Activated T-cell treated with anti-CD3 and anti-CD28 coated beads, Interleukin-2, amount 50 U/mL, for 72 hours (primary cell): ENCODE data around the gene TTYH1. TPM values are rescaled to one million over a fixed set of nuclear protein-coding genes. Genes with fewer than 3 reads are reported as not detected.
"Not testable (repeated sequence)": the region's sequence is repeated elsewhere in the genome, so short reads cannot be mapped to it uniquely, and the experiment has no call there.

ENCODE experiments used
- ATAC-seq, 2 donors: fragments of 150-1000 bp; cut with Tn5 transposase; replicated peaks in 1 of 2; 2 replicates each; pipeline ENCODE4 v1.10.0; 2021; ENCODE audit warnings: moderate library complexity in 2 of 2, mild to moderate bottlenecking in 1 of 2
- DNase-seq, 2 donors: peaks; one replicate each; pipeline ENCODE4 v3.0.0; 2021 to 2022; ENCODE audit warnings: mixed read lengths in 1 of 2
- H3K27ac Mint-ChIP-seq: one replicate; pipeline ENCODE4 v1.8.0; 2022; ENCODE audit warnings: mild to moderate bottlenecking, moderate library complexity, mixed read lengths
- H3K27me3 Mint-ChIP-seq: one replicate; pipeline ENCODE4 v1.8.0; 2022; ENCODE audit warnings: low read depth, mixed read lengths
- H3K36me3 Mint-ChIP-seq, 2 donors: one replicate each; pipeline ENCODE4 v1.8.0; 2022; ENCODE audit warnings: mixed read lengths in 2 of 2, mild to moderate bottlenecking in 1 of 2; ENCODE audit not compliant: insufficient read depth in 2 of 2
- H3K4me1 Mint-ChIP-seq: one replicate; pipeline ENCODE4 v1.8.0; 2022; ENCODE audit warnings: low read depth, mixed read lengths
- H3K4me3 Mint-ChIP-seq, 2 donors: one replicate each; pipeline ENCODE4 v1.8.0; 2022; ENCODE audit warnings: mild to moderate bottlenecking in 2 of 2, mixed read lengths in 2 of 2, moderate library complexity in 2 of 2
- H3K9me3 Mint-ChIP-seq, 2 donors: one replicate each; pipeline ENCODE4 v1.8.0; 2022; ENCODE audit warnings: mixed read lengths in 2 of 2
- total RNA-seq, 2 donors: library from RNA; stranded (reverse); gene quantifications; one replicate each; pipeline ENCODE4 v1.2.3, GENCODE V29; 2022

The TTYH1 gene
- total RNA-seq, 2 donors from 2014 or later, result 0.32 to 0.41 TPM

GRCh38 chr19:54380897-54381296 is 34.4 kb upstream of the TTYH1 start:
- Mint-ChIP-seq H3K4me1 (peaks cover 30% of the 10 kb centered on the region), H3K9me3 (peaks cover 0 to 3% of the 10 kb centered on the region in 2 donors), H3K27ac (no peak overlapping the region), H3K4me3 (no peak overlapping the region), H3K27me3 (peaks cover 39% of the 10 kb centered on the region), H3K36me3 (no peaks in the 10 kb centered on the region)
- DNase-seq, result no peak
- no peak for ATAC-seq

- not testable (repeated sequence) for H3K9me3 Mint-ChIP-seq
Measured at GRCh38 chr19:54382041-54382440, 33.2 kb upstream of the TTYH1 start.

DNA sequence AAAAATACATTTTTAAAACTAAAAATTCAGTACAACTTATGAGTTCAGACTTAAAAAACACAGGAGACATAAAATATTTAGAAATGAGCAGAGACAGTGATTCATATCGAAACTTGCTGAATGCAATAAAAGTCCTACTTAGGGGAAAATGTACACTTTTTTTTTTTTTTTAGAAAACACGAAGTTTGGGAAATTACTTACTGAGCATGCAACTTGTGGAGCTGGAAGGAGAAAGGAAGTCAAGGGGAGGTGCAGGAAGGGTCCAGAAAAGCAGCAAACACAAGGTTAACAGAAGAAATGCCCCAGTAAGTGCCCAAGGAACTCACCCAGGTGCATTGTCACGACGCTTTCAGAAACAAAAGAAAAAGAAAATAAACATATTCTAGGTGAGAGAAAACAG is 31.9 kb upstream of the TTYH1 start:
- no peak overlapping the region for H3K27ac Mint-ChIP-seq
- peak overlapping the region in 1 of 2 donors; percentile 67 for H3K4me3 Mint-ChIP-seq
- ATAC-seq (no peak), DNase-seq (no peak)
- peaks cover 28% of the 10 kb centered on the region for H3K4me1 Mint-ChIP-seq
- H3K27me3 Mint-ChIP-seq, result peaks cover 42% of the 10 kb centered on the region
- peaks cover 0 to 3% of the 10 kb centered on the region in 2 donors for H3K9me3 Mint-ChIP-seq
- no peaks in the 10 kb centered on the region for H3K36me3 Mint-ChIP-seq

More at GRCh38 chr19:54382041-54382440, 33.2 kb upstream of the TTYH1 start:
- not testable (repeated sequence) for H3K4me3 Mint-ChIP-seq, DNase-seq, H3K36me3 Mint-ChIP-seq, ATAC-seq, H3K27ac Mint-ChIP-seq
- Mint-ChIP-seq H3K27me3 (peaks cover 29% of the 10 kb centered on the region), H3K4me1 (peaks cover 23% of the 10 kb centered on the region)

DNA sequence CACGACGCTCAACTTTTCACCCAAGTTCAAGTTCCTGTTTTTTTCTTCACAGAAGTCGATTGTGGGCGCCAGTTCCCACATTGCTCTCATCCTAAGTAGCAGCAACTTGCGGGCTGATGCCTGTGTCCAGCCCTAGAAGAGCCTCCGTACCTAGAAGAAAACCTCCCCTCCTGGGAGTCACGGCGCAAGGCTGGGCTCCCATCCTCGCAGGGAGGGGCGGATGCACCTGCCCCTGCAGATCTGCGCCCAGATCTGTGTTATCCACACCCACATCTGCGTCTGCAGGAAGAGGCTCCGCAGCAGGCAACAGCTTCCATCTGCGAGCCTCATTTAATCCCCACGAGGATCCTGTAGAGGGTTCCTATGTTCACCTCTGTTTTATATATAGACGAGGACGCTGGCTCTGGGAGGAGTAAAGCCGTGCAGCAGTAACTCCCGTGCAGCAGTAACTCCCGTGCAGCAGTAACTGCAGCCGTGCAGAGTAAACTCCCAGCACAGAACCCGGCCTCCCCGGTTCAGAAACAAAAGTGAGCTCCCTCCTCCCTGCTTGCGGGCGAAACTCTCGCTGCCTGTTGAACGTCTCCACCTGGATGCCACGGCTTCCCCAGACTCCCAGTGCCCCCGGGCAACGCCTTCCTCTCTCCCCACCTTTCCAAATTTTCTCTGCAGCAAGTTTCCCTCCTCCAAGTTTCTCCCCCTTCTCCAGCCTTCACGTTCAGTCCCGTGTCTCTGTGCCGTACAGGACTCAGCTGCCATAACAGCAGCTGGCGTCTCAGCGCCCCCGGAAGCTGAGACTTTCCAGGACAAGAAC is 27.1 kb upstream of the TTYH1 start:
- Mint-ChIP-seq H3K4me1 (peaks cover 42% of the 10 kb centered on the region), H3K4me3 (peak overlapping the region; percentile 86 to 94), H3K27me3 (peaks cover 29% of the 10 kb centered on the region), H3K27ac (no peak overlapping the region), H3K9me3 (no peaks in the 10 kb centered on the region), H3K36me3 (no peaks in the 10 kb centered on the region)
- DNase-seq (peak; percentile 13 to 20), ATAC-seq (peak; percentile 62 to 63)

DNA sequence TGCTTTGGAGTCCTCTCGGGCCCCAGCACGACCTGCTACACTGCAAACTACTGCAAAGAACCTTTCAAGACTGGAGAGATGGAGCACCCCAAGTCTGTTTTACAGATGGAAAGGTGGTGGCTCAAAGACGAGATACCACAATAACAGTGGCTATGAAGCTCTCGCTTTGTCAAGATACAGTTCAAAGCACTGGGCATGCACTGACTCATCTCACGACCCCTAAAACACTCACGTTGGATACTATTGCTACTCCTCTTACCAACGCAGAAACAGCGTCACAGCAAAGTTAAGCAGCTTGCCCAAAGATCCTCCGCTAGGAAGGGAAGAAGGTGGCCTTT is 26.5 kb upstream of the TTYH1 start:
- no peak overlapping the region for H3K27ac Mint-ChIP-seq
- peak in 1 of 2 donors; percentile 18 for DNase-seq
- H3K27me3 Mint-ChIP-seq, result peaks cover 29% of the 10 kb centered on the region
- peaks cover 38% of the 10 kb centered on the region for H3K4me1 Mint-ChIP-seq
- peak; percentile 66 to 75 for ATAC-seq
- H3K9me3 Mint-ChIP-seq, result no peaks in the 10 kb centered on the region
- H3K4me3 Mint-ChIP-seq, result peak overlapping the region; percentile 86 to 94
- H3K36me3 Mint-ChIP-seq, result no peaks in the 10 kb centered on the region

DNA sequence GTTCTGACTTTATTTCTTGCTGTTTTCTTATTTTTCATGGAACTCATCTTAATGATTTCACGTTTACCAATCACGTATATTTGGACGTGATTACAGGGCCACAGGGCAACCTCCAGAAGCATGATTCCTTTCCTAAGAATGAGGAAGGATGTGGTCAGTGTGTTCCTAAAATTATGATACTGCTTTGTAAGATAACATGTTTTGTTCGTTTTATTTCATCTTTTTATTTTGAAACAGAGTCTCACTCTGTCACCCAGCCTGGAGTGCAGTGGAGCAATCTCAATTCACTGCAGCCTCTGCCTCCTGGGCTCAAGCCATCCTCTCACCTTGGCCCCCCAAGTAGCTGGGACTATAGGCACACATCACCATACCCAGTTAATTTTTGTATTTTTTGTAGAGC is 25.7 kb upstream of the TTYH1 start:
- H3K27ac Mint-ChIP-seq, result no peak overlapping the region
- peaks cover 38% of the 10 kb centered on the region for H3K4me1 Mint-ChIP-seq
- no peaks in the 10 kb centered on the region for H3K36me3 Mint-ChIP-seq
- H3K4me3 Mint-ChIP-seq, result no peak overlapping the region
- no peaks in the 10 kb centered on the region for H3K9me3 Mint-ChIP-seq
- ATAC-seq (no peak), DNase-seq (no peak)
- H3K27me3 Mint-ChIP-seq, result peaks cover 29% of the 10 kb centered on the region

DNA sequence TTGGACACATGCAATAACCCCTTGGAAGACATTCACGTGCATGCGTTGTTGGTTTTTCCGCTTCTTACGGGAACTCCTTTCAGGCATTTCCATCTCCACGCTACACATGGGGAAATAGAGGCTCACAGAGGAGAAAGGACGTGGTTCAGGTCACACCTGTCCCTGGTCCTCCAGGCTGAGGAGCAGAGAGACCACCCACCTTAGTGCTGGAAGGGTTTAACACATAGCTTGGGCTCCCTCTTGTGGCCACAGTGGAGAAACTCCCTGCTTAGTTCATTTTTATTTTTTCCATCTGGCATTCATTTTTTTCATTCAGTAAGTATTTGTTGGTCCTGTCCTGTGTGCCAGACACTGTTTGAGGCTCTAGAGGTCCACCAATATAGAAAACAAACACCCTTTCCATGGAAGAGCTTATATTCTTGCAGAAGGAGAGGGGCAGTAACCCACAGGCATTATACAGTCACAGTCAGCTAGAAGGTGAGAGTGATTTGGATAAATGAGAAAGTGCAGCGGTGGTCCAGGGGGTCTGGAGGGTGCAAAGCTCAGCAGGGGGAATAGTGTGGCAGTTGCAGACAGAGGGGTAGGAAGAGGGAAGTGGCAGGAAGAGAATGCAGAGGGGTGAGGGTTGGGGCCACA is 24.2 kb upstream of the TTYH1 start:
- no peaks in the 10 kb centered on the region for H3K9me3 Mint-ChIP-seq
- H3K27ac Mint-ChIP-seq, result no peak overlapping the region
- no peaks in the 10 kb centered on the region for H3K36me3 Mint-ChIP-seq
- H3K4me3 Mint-ChIP-seq, result no peak overlapping the region
- peaks cover 21% of the 10 kb centered on the region for H3K27me3 Mint-ChIP-seq
- DNase-seq (peak; percentile 56 to 66), ATAC-seq (peak in 1 of 2 donors; percentile 44)
- peaks cover 38% of the 10 kb centered on the region for H3K4me1 Mint-ChIP-seq

- no peak overlapping the region for H3K27ac Mint-ChIP-seq
- no peaks in the 10 kb centered on the region for H3K36me3 Mint-ChIP-seq
- H3K9me3 Mint-ChIP-seq, result no peaks in the 10 kb centered on the region
- ATAC-seq, result no peak
- DNase-seq, result no peak
- H3K27me3 Mint-ChIP-seq, result peaks cover 21% of the 10 kb centered on the region
- no peak overlapping the region for H3K4me3 Mint-ChIP-seq
- peaks cover 38% of the 10 kb centered on the region for H3K4me1 Mint-ChIP-seq
Measured at GRCh38 chr19:54391589-54392061, 23.6 kb upstream of the TTYH1 start.

DNA sequence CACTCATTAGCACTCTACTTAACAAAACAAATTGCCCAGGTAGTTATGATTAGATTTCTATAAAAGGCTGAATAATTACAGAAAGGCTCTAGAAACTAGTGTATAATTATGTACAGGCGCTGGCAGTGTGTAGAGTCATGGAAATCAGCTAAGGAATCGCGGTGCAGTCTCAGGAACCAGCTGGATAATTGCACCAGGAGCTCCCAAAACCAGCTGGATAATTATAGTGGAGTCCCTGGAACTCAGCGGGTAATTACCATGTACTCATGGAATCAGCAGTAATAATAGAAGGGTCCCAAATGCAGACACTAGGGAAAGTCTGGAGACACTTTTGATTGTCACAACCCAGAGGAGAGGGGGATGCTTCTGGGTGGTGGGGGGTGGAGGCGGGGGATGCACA is 23.2 kb upstream of the TTYH1 start:
- Mint-ChIP-seq H3K9me3 (no peaks in the 10 kb centered on the region), H3K4me3 (no peak overlapping the region), H3K27me3 (peaks cover 20% of the 10 kb centered on the region), H3K27ac (no peak overlapping the region), H3K36me3 (no peaks in the 10 kb centered on the region), H3K4me1 (peaks cover 38% of the 10 kb centered on the region)
- DNase-seq, result no peak
- ATAC-seq, result no peak

DNA sequence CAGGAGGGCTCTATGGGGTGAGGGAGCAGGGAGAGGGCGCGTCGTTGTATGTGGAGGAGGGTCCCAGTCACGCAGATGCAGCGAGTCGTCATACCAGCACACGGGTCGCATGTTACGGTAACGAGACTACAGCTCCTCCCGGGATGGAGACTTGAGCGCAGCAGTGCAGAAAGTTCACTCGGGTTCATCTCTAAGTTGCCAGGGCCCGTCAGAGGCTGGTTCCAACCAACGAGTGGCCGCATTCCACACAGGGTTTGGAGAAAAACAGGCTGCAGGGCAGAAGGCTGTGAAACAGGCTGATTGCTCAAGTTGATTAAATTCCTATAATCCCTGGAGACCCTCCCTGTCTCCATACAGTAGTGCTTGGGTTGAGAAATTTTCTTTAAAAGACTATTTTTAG is 21.9 kb upstream of the TTYH1 start:
- ATAC-seq (no peak), DNase-seq (no peak)
- Mint-ChIP-seq H3K27me3 (peaks cover 8% of the 10 kb centered on the region), H3K27ac (no peak overlapping the region), H3K4me3 (no peak overlapping the region), H3K9me3 (no peaks in the 10 kb centered on the region), H3K4me1 (peaks cover 26% of the 10 kb centered on the region), H3K36me3 (no peaks in the 10 kb centered on the region)

DNA sequence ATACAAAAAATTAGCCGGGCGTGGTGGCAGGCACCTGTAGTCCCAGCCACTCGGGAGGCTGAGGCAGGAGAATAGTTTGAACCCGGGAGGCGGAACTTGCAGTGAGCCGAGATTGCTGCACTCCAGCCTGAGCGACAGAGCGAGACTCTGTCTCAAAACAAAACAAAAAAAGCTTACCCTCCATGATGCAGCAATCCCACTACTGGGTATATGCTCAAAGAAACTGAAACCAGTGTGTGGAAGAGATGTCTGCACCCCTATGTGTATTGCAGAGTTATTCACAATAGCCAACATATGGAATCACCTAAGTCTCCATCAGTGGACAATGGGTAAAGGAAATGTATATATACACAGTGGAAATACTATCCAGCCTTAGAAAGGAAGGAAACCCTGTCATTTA is 19.6 kb upstream of the TTYH1 start:
- Mint-ChIP-seq H3K9me3 (no peaks in the 10 kb centered on the region), H3K4me1 (peaks cover 7% of the 10 kb centered on the region), H3K27me3 (no peaks in the 10 kb centered on the region), H3K27ac (no peak overlapping the region), H3K36me3 (no peaks in the 10 kb centered on the region), H3K4me3 (no peak overlapping the region)
- DNase-seq (no peak), ATAC-seq (no peak)

GRCh38 chr19:54399189-54399588 is 16.1 kb upstream of the TTYH1 start:
- Mint-ChIP-seq H3K27me3 (no peaks in the 10 kb centered on the region), H3K9me3 (no peaks in the 10 kb centered on the region), H3K4me1 (no peaks in the 10 kb centered on the region), H3K27ac (no peak overlapping the region), H3K4me3 (no peak overlapping the region), H3K36me3 (no peaks in the 10 kb centered on the region)
- no peak for ATAC-seq
- DNase-seq, result no peak

- DNase-seq (no peak), ATAC-seq (no peak)
- Mint-ChIP-seq H3K4me1 (no peaks in the 10 kb centered on the region), H3K9me3 (no peaks in the 10 kb centered on the region), H3K4me3 (no peak overlapping the region), H3K27ac (no peak overlapping the region), H3K36me3 (no peaks in the 10 kb centered on the region), H3K27me3 (no peaks in the 10 kb centered on the region)
Measured at GRCh38 chr19:54400913-54401312, 14.4 kb upstream of the TTYH1 start.
